Mesenchymal stem cell (in vitro differentiated cells and primary cell): ENCODE data around the gene TNF.

Experiments
- DNase-seq: peaks from one replicate; pipeline ENCODE4 v3.0.0-alpha.2; 2013
- H2AFZ ChIP-seq: one replicate; pipeline ENCODE4 v1.6.1; 2013; ENCODE audit warnings: low read depth, mild to moderate bottlenecking, control low read depth, inconsistent platforms, low read length, moderate library complexity
- H2AK5ac ChIP-seq: 2 replicates; pipeline ENCODE4 v1.6.1; 2013; ENCODE audit warnings: low read length, moderate library complexity, mild to moderate bottlenecking, inconsistent platforms; ENCODE audit not compliant: severe bottlenecking
- H2BK120ac ChIP-seq: one replicate; pipeline ENCODE4 v1.6.1; 2013; ENCODE audit warnings: low read depth, mild to moderate bottlenecking, inconsistent platforms, low read length, moderate library complexity
- H2BK12ac ChIP-seq, 2 experiments: one replicate each; pipeline ENCODE4 v1.6.1; 2013; ENCODE audit warnings: inconsistent platforms in 2 of 2, low read length in 2 of 2, mild to moderate bottlenecking in 2 of 2, moderate library complexity in 2 of 2, control low read depth in 1 of 2
- H2BK15ac ChIP-seq: one replicate; pipeline ENCODE4 v1.6.1; 2013; ENCODE audit warnings: mild to moderate bottlenecking, low read depth, inconsistent platforms; ENCODE audit not compliant: poor library complexity, severe bottlenecking
- H2BK5ac ChIP-seq: 2 replicates; pipeline ENCODE4 v1.6.1; 2013; ENCODE audit warnings: low read depth, mild to moderate bottlenecking, low read length, control low read depth, inconsistent platforms; ENCODE audit not compliant: poor library complexity, severe bottlenecking
- H3K14ac ChIP-seq, 2 experiments: one replicate each; pipeline ENCODE4 v1.6.1; 2013; ENCODE audit warnings: inconsistent platforms in 2 of 2, low read length in 2 of 2, control low read depth in 1 of 2, mild to moderate bottlenecking in 1 of 2, moderate library complexity in 1 of 2
- H3K18ac ChIP-seq, 2 experiments: one replicate each; pipeline ENCODE4 v1.6.1; 2013; ENCODE audit warnings: inconsistent platforms in 2 of 2, low read length in 2 of 2, control low read depth in 1 of 2, low read depth in 1 of 2, mild to moderate bottlenecking in 1 of 2
- H3K23ac ChIP-seq, 2 experiments: one replicate each; pipeline ENCODE4 v1.6.1; 2013; ENCODE audit warnings: inconsistent platforms in 2 of 2, low read length in 2 of 2, mild to moderate bottlenecking in 2 of 2, moderate library complexity in 2 of 2, control low read depth in 1 of 2
- H3K27ac ChIP-seq: 2 replicates; pipeline ENCODE4 v1.5.1; 2013; ENCODE audit warnings: mild to moderate bottlenecking, moderate library complexity, low read length, control low read depth, inconsistent platforms; ENCODE audit not compliant: poor library complexity, severe bottlenecking
- H3K27me3 ChIP-seq, 2 experiments: 2 replicates each; pipeline versions ENCODE4 v1.6.1 to v1.7.0; 2013; ENCODE audit warnings: low read length in 2 of 2, mild to moderate bottlenecking in 2 of 2, moderate library complexity in 2 of 2, control low read depth in 1 of 2, inconsistent platforms in 1 of 2; ENCODE audit not compliant: control insufficient read depth in 1 of 2, insufficient read depth in 1 of 2
- H3K36me3 ChIP-seq, 2 experiments: 2 replicates each; pipeline versions ENCODE4 v1.6.1 to v1.7.0; 2013; ENCODE audit warnings: low read length in 2 of 2, control low read depth in 1 of 2, inconsistent platforms in 1 of 2, low read depth in 1 of 2, mild to moderate bottlenecking in 1 of 2; ENCODE audit not compliant: insufficient read depth in 2 of 2, control insufficient read depth in 1 of 2
- H3K4ac ChIP-seq, 2 experiments: one replicate each; pipeline ENCODE4 v1.6.1; 2013; ENCODE audit warnings: inconsistent platforms in 2 of 2, low read length in 2 of 2, mild to moderate bottlenecking in 2 of 2, moderate library complexity in 2 of 2, control low read depth in 1 of 2, low read depth in 1 of 2
- H3K4me1 ChIP-seq: 2 replicates; pipeline ENCODE4 v1.6.1; 2013; ENCODE audit warnings: low read depth, low read length, control low read depth; ENCODE audit not compliant: control insufficient read depth, insufficient read depth
- H3K4me2 ChIP-seq: 2 replicates; pipeline ENCODE4 v1.6.1; 2013; ENCODE audit warnings: low read length, mild to moderate bottlenecking, inconsistent platforms; ENCODE audit not compliant: poor library complexity, severe bottlenecking
- H3K4me3 ChIP-seq, 2 experiments: 2 replicates each; pipeline versions ENCODE4 v1.5.1 to v1.7.0; 2013; ENCODE audit warnings: low read length in 2 of 2, mild to moderate bottlenecking in 2 of 2, control low read depth in 1 of 2, low read depth in 1 of 2; ENCODE audit not compliant: insufficient read depth in 1 of 2
- H3K79me1 ChIP-seq: replicated peaks from 2 replicates; pipeline ENCODE4 v1.6.1; 2013; ENCODE audit warnings: mild to moderate bottlenecking, control low read depth, low read length, inconsistent platforms; ENCODE audit not compliant: poor library complexity, severe bottlenecking
- H3K9ac ChIP-seq: 2 replicates; pipeline ENCODE4 v1.7.0; 2013; ENCODE audit warnings: mild to moderate bottlenecking, low read length, moderate library complexity
- H3K9me3 ChIP-seq: 2 replicates; pipeline ENCODE4 v1.7.0; 2013; ENCODE audit warnings: mild to moderate bottlenecking, low read length; ENCODE audit not compliant: control insufficient read depth
- H4K8ac ChIP-seq: one replicate; pipeline ENCODE4 v1.6.1; 2013; ENCODE audit warnings: inconsistent platforms, mild to moderate bottlenecking, low read length, moderate library complexity
- H4K91ac ChIP-seq: one replicate; pipeline ENCODE4 v1.6.1; 2013; ENCODE audit warnings: mild to moderate bottlenecking, low read length, inconsistent platforms
- WGBS: methylation state at CpG from one replicate; pipeline ENCODE4 v1.1.7; 2013; ENCODE audit warnings: mixed read lengths; 5-methylcytosine and 5-hydroxymethylcytosine counted together

Gene TNF

GRCh38 chr6:31560697-31561058 lies 14.7 kb upstream of the TNF start:
- peaks cover 25% of the 10 kb centered on the region for H3K4me1 ChIP-seq
- H3K36me3 ChIP-seq, result peaks cover 31 to 52% of the 10 kb centered on the region in 2 experiments
- no peak overlapping the region for H3K14ac ChIP-seq
- H4K91ac ChIP-seq, result peak overlapping the region; percentile 70
- DNase-seq, result no peak
- no peak overlapping the region for H2BK15ac ChIP-seq
- no peak overlapping the region for H3K23ac ChIP-seq
- peak overlapping the region; percentile 7 to 50 for H2BK12ac ChIP-seq
- no peaks in the 10 kb centered on the region for H3K27me3 ChIP-seq
- no peaks in the 10 kb centered on the region for H3K9me3 ChIP-seq
- H2AFZ ChIP-seq, result no peak overlapping the region
- peak overlapping the region; percentile 85 for H3K27ac ChIP-seq
- peak overlapping the region; percentile 49 for H2AK5ac ChIP-seq
- H3K79me1 ChIP-seq, result peaks cover 20% of the 10 kb centered on the region
- H3K9ac ChIP-seq, result no peak overlapping the region
- H3K4ac ChIP-seq, result no peak overlapping the region
- peak overlapping the region; percentile 27 for H2BK120ac ChIP-seq
- no peak overlapping the region for H3K4me3 ChIP-seq
- H3K4me2 ChIP-seq, result no peak overlapping the region
- H3K18ac ChIP-seq, result peak overlapping the region; percentile 38 to 60
- no peak overlapping the region for H2BK5ac ChIP-seq
- H4K8ac ChIP-seq, result peak overlapping the region; percentile 65

DNA sequence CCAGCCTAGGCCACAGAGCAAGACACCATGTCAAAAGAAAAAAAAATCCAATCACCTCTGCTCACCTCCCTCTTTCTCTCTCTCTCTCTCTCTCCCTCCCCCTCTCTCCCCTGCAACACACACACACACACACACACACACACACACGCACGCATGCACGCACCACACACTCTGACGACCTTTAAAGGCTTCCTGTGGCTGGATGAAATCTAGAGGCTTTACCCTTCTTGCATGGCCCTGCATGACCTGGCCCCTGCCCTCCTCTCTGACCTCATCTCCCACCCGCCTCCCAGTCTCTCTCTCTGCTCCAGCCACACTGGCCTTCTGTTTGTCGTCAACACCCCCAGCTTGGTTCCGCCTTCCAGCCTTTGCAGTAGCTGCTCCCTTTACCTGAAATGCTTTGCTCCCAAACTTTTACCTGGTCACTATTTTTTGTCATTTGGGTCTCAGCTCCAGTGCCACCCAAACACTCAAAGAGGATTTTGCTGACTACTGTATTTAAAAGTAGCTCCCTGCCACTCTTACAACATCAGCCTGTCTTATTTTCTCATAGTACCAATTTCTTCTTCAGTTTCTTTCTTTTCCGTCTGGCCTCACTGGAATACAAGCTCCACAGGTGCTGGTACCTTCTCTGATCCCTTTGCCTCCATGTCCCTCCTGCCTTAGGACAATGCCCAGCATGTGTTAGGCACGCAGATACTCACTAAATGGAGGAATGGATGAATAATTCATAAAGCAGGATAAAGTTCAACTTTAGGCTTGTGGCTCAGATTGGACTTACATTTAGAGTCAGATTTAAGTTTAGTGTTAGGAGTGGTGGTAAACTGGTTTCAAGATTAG lies 7.6 kb upstream of the TNF start:
- WGBS, result 51% methylated on average over 9 of the region's 9 CpGs
- Histone ChIP-seq H2AK5ac (no peak overlapping the region), H2BK15ac (no peak overlapping the region)

GRCh38 chr6:31568537-31568961 lies 6.8 kb upstream of the TNF start:
- DNase-seq, result no peak

More for the DNA sequence above, 7.6 kb upstream of the TNF start:
- Histone ChIP-seq H3K14ac (no peak overlapping the region), H3K79me1 (no peaks in the 10 kb centered on the region), H3K36me3 (no peaks in the 10 kb centered on the region), H3K27me3 (no peaks in the 10 kb centered on the region), H3K27ac (no peak overlapping the region), H3K4me2 (no peak overlapping the region), H3K9ac (no peak overlapping the region), H2BK12ac (no peak overlapping the region), H2BK5ac (no peak overlapping the region), H3K23ac (no peak overlapping the region), H3K4me3 (no peak overlapping the region), H3K4ac (no peak overlapping the region), H3K4me1 (no peaks in the 10 kb centered on the region), H4K8ac (no peak overlapping the region), H3K9me3 (no peaks in the 10 kb centered on the region), H3K18ac (no peak overlapping the region), H4K91ac (peak overlapping the region; percentile 18), H2BK120ac (no peak overlapping the region), H2AFZ (no peak overlapping the region)
- no peak for DNase-seq

GRCh38 chr6:31569861-31570536 lies 5.4 kb upstream of the TNF start:
- no peaks in the 10 kb centered on the region for H3K9me3 ChIP-seq
- no peaks in the 10 kb centered on the region for H3K79me1 ChIP-seq
- H4K91ac ChIP-seq, result no peak overlapping the region
- no peak overlapping the region for H2AFZ ChIP-seq
- H3K4ac ChIP-seq, result no peak overlapping the region
- H3K9ac ChIP-seq, result no peak overlapping the region
- no peak overlapping the region for H3K14ac ChIP-seq
- no peak overlapping the region for H3K18ac ChIP-seq
- no peak overlapping the region for H3K23ac ChIP-seq
- H2AK5ac ChIP-seq, result no peak overlapping the region
- WGBS, result no CpG with 5 or more reads among the region's 1 CpG
- H2BK15ac ChIP-seq, result no peak overlapping the region
- peak overlapping the region; percentile 36 for H4K8ac ChIP-seq
- no peaks in the 10 kb centered on the region for H3K4me1 ChIP-seq
- no peaks in the 10 kb centered on the region for H3K36me3 ChIP-seq
- peaks cover 0 to 10% of the 10 kb centered on the region in 2 experiments for H3K27me3 ChIP-seq
- H2BK5ac ChIP-seq, result no peak overlapping the region
- H3K27ac ChIP-seq, result no peak overlapping the region
- H3K4me3 ChIP-seq, result no peak overlapping the region
- H2BK120ac ChIP-seq, result no peak overlapping the region
- H3K4me2 ChIP-seq, result no peak overlapping the region
- no peak for DNase-seq
- H2BK12ac ChIP-seq, result no peak overlapping the region

More at GRCh38 chr6:31568537-31568961, 6.8 kb upstream of the TNF start:
- Histone ChIP-seq H2BK12ac (no peak overlapping the region), H4K91ac (no peak overlapping the region), H2BK5ac (no peak overlapping the region), H3K14ac (no peak overlapping the region), H3K27ac (no peak overlapping the region), H3K9ac (no peak overlapping the region), H3K23ac (no peak overlapping the region), H3K4me1 (no peaks in the 10 kb centered on the region), H3K79me1 (no peaks in the 10 kb centered on the region), H3K4ac (no peak overlapping the region), H2AFZ (no peak overlapping the region), H4K8ac (no peak overlapping the region), H3K9me3 (no peaks in the 10 kb centered on the region), H2BK120ac (no peak overlapping the region), H3K4me2 (no peak overlapping the region), H2BK15ac (no peak overlapping the region), H2AK5ac (no peak overlapping the region), H3K36me3 (no peaks in the 10 kb centered on the region), H3K4me3 (no peak overlapping the region), H3K27me3 (peaks cover 0 to 5% of the 10 kb centered on the region in 2 experiments), H3K18ac (no peak overlapping the region)
- WGBS, result 91% methylated on average over 3 of the region's 3 CpGs
